ENCODE data around the gene CARD11.

DNA sequence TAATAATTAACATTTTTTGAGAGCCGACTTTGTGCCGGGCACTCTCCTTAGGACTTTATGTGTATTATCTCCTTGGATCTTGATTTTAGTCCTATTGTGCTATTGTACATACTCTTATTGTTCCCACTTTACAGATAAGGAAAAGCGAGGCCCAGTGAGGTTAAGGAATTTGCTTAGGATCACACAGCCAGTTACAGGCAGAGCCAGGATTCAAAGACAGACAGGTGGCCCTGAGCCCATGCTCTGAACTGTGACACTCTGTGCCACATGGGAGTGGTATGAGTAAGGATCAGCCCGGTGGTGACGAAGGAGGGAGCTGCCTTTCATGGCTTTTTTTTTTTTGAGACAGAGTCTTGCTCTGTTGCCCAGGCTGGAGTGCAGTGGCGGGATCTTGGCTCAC lies 183.7 kb downstream of the CARD11 start:
- TF ChIP-seq, protein P1, sequence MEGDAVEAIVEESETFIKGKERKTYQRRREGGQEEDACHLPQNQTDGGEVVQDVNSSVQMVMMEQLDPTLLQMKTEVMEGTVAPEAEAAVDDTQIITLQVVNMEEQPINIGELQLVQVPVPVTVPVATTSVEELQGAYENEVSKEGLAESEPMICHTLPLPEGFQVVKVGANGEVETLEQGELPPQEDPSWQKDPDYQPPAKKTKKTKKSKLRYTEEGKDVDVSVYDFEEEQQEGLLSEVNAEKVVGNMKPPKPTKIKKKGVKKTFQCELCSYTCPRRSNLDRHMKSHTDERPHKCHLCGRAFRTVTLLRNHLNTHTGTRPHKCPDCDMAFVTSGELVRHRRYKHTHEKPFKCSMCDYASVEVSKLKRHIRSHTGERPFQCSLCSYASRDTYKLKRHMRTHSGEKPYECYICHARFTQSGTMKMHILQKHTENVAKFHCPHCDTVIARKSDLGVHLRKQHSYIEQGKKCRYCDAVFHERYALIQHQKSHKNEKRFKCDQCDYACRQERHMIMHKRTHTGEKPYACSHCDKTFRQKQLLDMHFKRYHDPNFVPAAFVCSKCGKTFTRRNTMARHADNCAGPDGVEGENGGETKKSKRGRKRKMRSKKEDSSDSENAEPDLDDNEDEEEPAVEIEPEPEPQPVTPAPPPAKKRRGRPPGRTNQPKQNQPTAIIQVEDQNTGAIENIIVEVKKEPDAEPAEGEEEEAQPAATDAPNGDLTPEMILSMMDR (conservative IDR thresholded peaks at IDR 0.05) = no peak
- TF ChIP-seq ZFX (IDR thresholded peaks at IDR 0.05) = no peak
